Ascending aorta (tissue), 2 donors: ENCODE results near the gene ZNF618. TPM values are rescaled to one million over a fixed set of nuclear protein-coding genes. Genes with fewer than 3 reads are reported as not detected.

Experiments used
- DNase-seq, 2 donors: peaks; one replicate each; pipeline ENCODE4 v3.0.0-alpha.2; 2019; ENCODE audit warnings: low spot score in 2 of 2
- H3K27ac ChIP-seq, 2 donors: fragments of 200-600 bp; sonication (generic); one replicate each; pipeline ENCODE4 v1.5.1; 2016 to 2017; ENCODE audit warnings: mild to moderate bottlenecking in 1 of 2
- H3K27me3 ChIP-seq: fragments of 200-600 bp; sonication (generic); one replicate; pipeline ENCODE4 v1.5.1; 2017
- H3K36me3 ChIP-seq, 2 donors: fragments of 200-600 bp; sonication (generic); one replicate each; pipeline ENCODE4 v1.5.1; 2016
- H3K4me1 ChIP-seq, 2 donors: fragments of 200-600 bp; sonication (generic); one replicate each; pipeline ENCODE4 v1.5.1; 2016 to 2017; ENCODE audit warnings: mild to moderate bottlenecking in 1 of 2
- H3K4me3 ChIP-seq, 2 donors: fragments of 200-600 bp; sonication (generic); one replicate each; pipeline ENCODE4 v1.5.1; 2016 to 2017; ENCODE audit warnings: mild to moderate bottlenecking in 1 of 2
- H3K9me3 ChIP-seq, 2 donors: fragments of 200-600 bp; sonication (generic); one replicate each; pipeline ENCODE4 v1.5.1; 2016
- intact Hi-C: fragments of 100-400 bp; cut with DNase I; formaldehyde crosslinking; loops from one replicate; pipeline ENCODE4 v1.15.1; 2023
- total RNA-seq: library from RNA; depleted of rRNA; stranded (reverse); fragments of >200 nt; gene quantifications from one replicate; pipeline ENCODE4 v1.1.0, GENCODE V29; 2016
- TF ChIP-seq, protein P1 (sequence below), 3 experiments: fragments of 200-600 bp in 2 of 3; fragments of 450-650 bp in 1 of 3; sonication (generic) in 2 of 3; IDR thresholded peaks; one replicate each; pipeline ENCODE4 v1.5.1; 2016 to 2019; ENCODE audit warnings: antibody characterized with exemption in 3 of 3, mild to moderate bottlenecking in 1 of 3, moderate library complexity in 1 of 3

The ZNF618 gene
- total RNA-seq, 1 donor from 2014 or later: 16.1 TPM

DNA sequence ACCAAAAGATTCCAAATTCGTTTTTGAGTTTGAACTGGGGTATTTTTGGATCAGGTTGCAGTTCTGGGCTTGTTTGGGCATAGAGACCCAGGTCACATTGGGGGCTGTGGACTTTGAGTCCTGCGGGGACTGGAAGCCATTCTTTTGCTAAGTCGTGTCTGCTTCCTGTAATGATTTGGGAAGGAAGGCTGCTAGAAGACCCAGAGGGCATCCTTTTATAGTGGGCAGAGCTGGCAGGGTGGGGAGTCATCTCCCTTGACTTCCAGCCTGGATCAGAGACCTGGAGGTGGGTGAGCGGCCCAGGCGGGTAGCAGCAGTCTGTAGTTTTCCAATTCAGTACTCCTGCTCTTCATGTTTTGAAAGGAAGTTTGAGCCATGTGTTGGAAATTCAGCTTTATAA, 11.3 kb downstream of the ZNF618 start:
- Histone ChIP-seq H3K9me3 (peaks cover 0 to 11% of the 10 kb centered on the region in 2 donors), H3K27ac (no peak overlapping the region), H3K27me3 (no peaks in the 10 kb centered on the region), H3K4me3 (no peak overlapping the region), H3K4me1 (peaks cover 0 to 20% of the 10 kb centered on the region in 2 donors), H3K36me3 (no peaks in the 10 kb centered on the region)
- DNase-seq: no peak
- intact Hi-C loops: no loop called here
- TF ChIP-seq, protein P1, sequence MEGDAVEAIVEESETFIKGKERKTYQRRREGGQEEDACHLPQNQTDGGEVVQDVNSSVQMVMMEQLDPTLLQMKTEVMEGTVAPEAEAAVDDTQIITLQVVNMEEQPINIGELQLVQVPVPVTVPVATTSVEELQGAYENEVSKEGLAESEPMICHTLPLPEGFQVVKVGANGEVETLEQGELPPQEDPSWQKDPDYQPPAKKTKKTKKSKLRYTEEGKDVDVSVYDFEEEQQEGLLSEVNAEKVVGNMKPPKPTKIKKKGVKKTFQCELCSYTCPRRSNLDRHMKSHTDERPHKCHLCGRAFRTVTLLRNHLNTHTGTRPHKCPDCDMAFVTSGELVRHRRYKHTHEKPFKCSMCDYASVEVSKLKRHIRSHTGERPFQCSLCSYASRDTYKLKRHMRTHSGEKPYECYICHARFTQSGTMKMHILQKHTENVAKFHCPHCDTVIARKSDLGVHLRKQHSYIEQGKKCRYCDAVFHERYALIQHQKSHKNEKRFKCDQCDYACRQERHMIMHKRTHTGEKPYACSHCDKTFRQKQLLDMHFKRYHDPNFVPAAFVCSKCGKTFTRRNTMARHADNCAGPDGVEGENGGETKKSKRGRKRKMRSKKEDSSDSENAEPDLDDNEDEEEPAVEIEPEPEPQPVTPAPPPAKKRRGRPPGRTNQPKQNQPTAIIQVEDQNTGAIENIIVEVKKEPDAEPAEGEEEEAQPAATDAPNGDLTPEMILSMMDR (IDR thresholded peaks at IDR 0.05): no peak

DNA sequence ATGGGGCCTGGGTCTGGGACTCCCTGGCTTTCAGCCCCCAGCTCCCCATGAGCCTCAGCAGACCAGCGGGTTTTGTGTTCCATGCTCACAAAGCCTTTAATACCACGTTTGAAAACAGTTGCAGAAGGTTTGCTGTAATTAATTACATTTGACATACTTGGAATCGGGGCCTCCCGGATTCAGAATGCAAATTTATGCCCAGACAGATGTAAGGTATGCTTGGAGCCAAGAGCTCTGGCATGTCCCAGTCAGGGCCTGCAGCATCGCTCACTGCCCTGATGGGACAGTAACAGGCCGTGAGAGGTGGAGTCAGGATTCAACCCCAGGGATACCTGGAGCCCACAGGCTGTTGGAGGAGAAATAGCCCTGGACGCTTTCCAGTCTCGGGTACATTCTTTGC, 12.2 kb downstream of the ZNF618 start:
- Histone ChIP-seq H3K27ac (no peak overlapping the region), H3K9me3 (peaks cover 0 to 11% of the 10 kb centered on the region in 2 donors), H3K4me3 (no peak overlapping the region), H3K27me3 (no peaks in the 10 kb centered on the region), H3K4me1 (peaks cover 0 to 13% of the 10 kb centered on the region in 2 donors), H3K36me3 (no peaks in the 10 kb centered on the region)
- intact Hi-C loops: no loop called here
- TF ChIP-seq, protein P1 (IDR thresholded peaks at IDR 0.05): no peak
- DNase-seq: no peak

DNA sequence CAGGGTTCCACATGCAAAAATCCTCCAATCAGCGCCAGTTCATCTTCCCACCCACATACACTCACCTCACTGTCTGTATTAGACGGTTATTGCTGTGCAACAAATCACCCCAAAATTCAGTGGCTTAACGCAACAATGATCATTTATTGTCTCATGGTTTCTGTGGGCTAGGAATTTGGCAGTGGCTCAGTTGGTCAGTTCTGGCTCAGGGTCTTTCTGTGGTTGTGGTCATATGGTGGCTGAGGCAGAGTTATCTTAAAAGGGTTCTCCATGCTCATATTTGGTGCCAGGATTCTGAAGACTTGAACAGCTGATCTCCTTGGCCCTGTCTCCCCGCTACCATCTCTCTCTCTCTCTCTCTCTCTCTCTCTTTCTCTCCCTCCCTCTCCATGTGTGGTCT, 12.9 kb downstream of the ZNF618 start:
- TF ChIP-seq, protein P1 (IDR thresholded peaks at IDR 0.05): no peak
- no peak for DNase-seq
- no peak overlapping the region for H3K27ac ChIP-seq
- no peak overlapping the region for H3K4me3 ChIP-seq
- peaks cover 0 to 13% of the 10 kb centered on the region in 2 donors for H3K4me1 ChIP-seq
- no peaks in the 10 kb centered on the region for H3K27me3 ChIP-seq
- H3K36me3 ChIP-seq: no peaks in the 10 kb centered on the region
- intact Hi-C loops: no loop called here
- peaks cover 0 to 11% of the 10 kb centered on the region in 2 donors for H3K9me3 ChIP-seq

GRCh38 chr9:113890704-113891103, 14.6 kb downstream of the ZNF618 start:
- H3K9me3 ChIP-seq: peaks cover 0 to 11% of the 10 kb centered on the region in 2 donors
- intact Hi-C loops: no loop called here
- no peak for DNase-seq

GRCh38 chr9:113892861-113893491, 16.9 kb downstream of the ZNF618 start:
- TF ChIP-seq, protein P1 (IDR thresholded peaks at IDR 0.05): no peak
- H3K27ac ChIP-seq: no peak overlapping the region
- intact Hi-C loops: no loop called here
- no peak overlapping the region for H3K4me3 ChIP-seq
- peaks cover 0 to 11% of the 10 kb centered on the region in 2 donors for H3K9me3 ChIP-seq
- H3K36me3 ChIP-seq: no peaks in the 10 kb centered on the region
- peaks cover 0 to 6% of the 10 kb centered on the region in 2 donors for H3K4me1 ChIP-seq
- no peak for DNase-seq
- no peaks in the 10 kb centered on the region for H3K27me3 ChIP-seq

More at GRCh38 chr9:113890704-113891103, 14.6 kb downstream of the ZNF618 start:
- H3K36me3 ChIP-seq: no peaks in the 10 kb centered on the region
- TF ChIP-seq, protein P1 (IDR thresholded peaks at IDR 0.05): no peak
- no peak overlapping the region for H3K4me3 ChIP-seq
- no peak overlapping the region for H3K27ac ChIP-seq
- peaks cover 0 to 10% of the 10 kb centered on the region in 2 donors for H3K4me1 ChIP-seq
- H3K27me3 ChIP-seq: no peaks in the 10 kb centered on the region
